GM19324 (cell line): ENCODE results near the gene GIPC3.
"Not testable (repeated sequence)": the region's sequence is repeated elsewhere in the genome, so short reads cannot be mapped to it uniquely, and the experiment has no call there.

Source experiments
- ATAC-seq: cut with Tn5 transposase; IDR thresholded peaks from one replicate; pipeline ENCODE4 v1.9.1; 2021; ENCODE audit warnings: mild to moderate bottlenecking, moderate library complexity; ENCODE audit not compliant: unreplicated experiment, low FRiP score

Gene GIPC3

GRCh38 chr19:3575949-3576673 is 9.2 kb upstream of the GIPC3 start:
- ATAC-seq = no peak

- no peak for ATAC-seq
These were observed 8.4 kb upstream of the GIPC3 start for GRCh38 chr19:3576696-3577443.

- ATAC-seq = no peak
These were observed 7.4 kb upstream of the GIPC3 start for GRCh38 chr19:3577723-3578344.

GRCh38 chr19:3578390-3578789 is 6.9 kb upstream of the GIPC3 start:
- ATAC-seq = no peak

GRCh38 chr19:3580156-3580934 is 4.9 kb upstream of the GIPC3 start:
- ATAC-seq = no peak

GRCh38 chr19:3581792-3582191 is 3.5 kb upstream of the GIPC3 start:
- not testable (repeated sequence) for ATAC-seq

GRCh38 chr19:3584036-3584802 is 1.1 kb upstream of the GIPC3 start:
- ATAC-seq = not testable (repeated sequence)

- ATAC-seq = no peak
These were observed 899 bp downstream of the GIPC3 start for GRCh38 chr19:3586127-3586626.

- no peak for ATAC-seq
These were observed 1.5 kb downstream of the GIPC3 start for GRCh38 chr19:3586707-3587346.

GRCh38 chr19:3589439-3589838 is 4.2 kb downstream of the GIPC3 start:
- no peak for ATAC-seq

- no peak for ATAC-seq
These were observed 4.7 kb downstream of the GIPC3 start for GRCh38 chr19:3589949-3590348.

GRCh38 chr19:3590991-3591659 is 5.8 kb downstream of the GIPC3 start:
- no peak for ATAC-seq

- ATAC-seq = no peak
These were observed 6.8 kb downstream of the GIPC3 start for GRCh38 chr19:3591876-3592613.

GRCh38 chr19:3593156-3593555 is 7.9 kb downstream of the GIPC3 start:
- no peak for ATAC-seq

GRCh38 chr19:3595521-3596061 is 10.3 kb downstream of the GIPC3 start:
- ATAC-seq = no peak

GRCh38 chr19:3599776-3600187 is 14.5 kb downstream of the GIPC3 start:
- no peak for ATAC-seq

- no peak for ATAC-seq
These were observed 15.7 kb downstream of the GIPC3 start for GRCh38 chr19:3601021-3601420.
